NCI-H2171 (cell line): Measurements from ENCODE around the gene RPS17.
"Not testable (repeated sequence)": the region's sequence is repeated elsewhere in the genome, so short reads cannot be mapped to it uniquely, and the experiment has no call there.

Source experiments
- DNase-seq: peaks from one replicate; lab custom pipeline; 2025; lab: John Stamatoyannopoulos, UW

The RPS17 gene

GRCh38 chr15:82545478-82545877 lies 5.2 kb upstream of the RPS17 start:
- no peak for DNase-seq

- DNase-seq = no peak
Measured at GRCh38 chr15:82545002-82545401, 4.7 kb upstream of the RPS17 start.

GRCh38 chr15:82544431-82544830 lies 4.2 kb upstream of the RPS17 start:
- DNase-seq = no peak

GRCh38 chr15:82543160-82543559 lies 2.9 kb upstream of the RPS17 start:
- DNase-seq = no peak

- no peak for DNase-seq
Measured at GRCh38 chr15:82540984-82541431, 751 bp upstream of the RPS17 start.

- no peak for DNase-seq
Measured at GRCh38 chr15:82539691-82540054, 584 bp downstream of the RPS17 start.

- DNase-seq = no peak
Measured at GRCh38 chr15:82538961-82539690, 1.1 kb downstream of the RPS17 start.

GRCh38 chr15:82537351-82537908 lies 2.8 kb downstream of the RPS17 start:
- DNase-seq = no peak

GRCh38 chr15:82536409-82537350 lies 3.6 kb downstream of the RPS17 start:
- no peak for DNase-seq

- no peak for DNase-seq
Measured at GRCh38 chr15:82535566-82536408, 4.5 kb downstream of the RPS17 start.

GRCh38 chr15:82535151-82535550 lies 5.1 kb downstream of the RPS17 start:
- not testable (repeated sequence) for DNase-seq

GRCh38 chr15:82534457-82534861 lies 5.8 kb downstream of the RPS17 start:
- not testable (repeated sequence) for DNase-seq

- DNase-seq = no peak
Measured at GRCh38 chr15:82533801-82534200, 6.5 kb downstream of the RPS17 start.

- DNase-seq = no peak
Measured at GRCh38 chr15:82532991-82533481, 7.2 kb downstream of the RPS17 start.

- no peak for DNase-seq
Measured at GRCh38 chr15:82532383-82532990, 7.8 kb downstream of the RPS17 start.

GRCh38 chr15:82531496-82532382 lies 8.5 kb downstream of the RPS17 start:
- DNase-seq = no peak

GRCh38 chr15:82530606-82531379 lies 9.5 kb downstream of the RPS17 start:
- DNase-seq = no peak

- DNase-seq = no peak
Measured at GRCh38 chr15:82530006-82530405, 10.3 kb downstream of the RPS17 start.

- not testable (repeated sequence) for DNase-seq
Measured at GRCh38 chr15:82513587-82513986, 26.7 kb downstream of the RPS17 start.
